ENCODE data around the gene SEC16B.

SEC16B gene

DNA sequence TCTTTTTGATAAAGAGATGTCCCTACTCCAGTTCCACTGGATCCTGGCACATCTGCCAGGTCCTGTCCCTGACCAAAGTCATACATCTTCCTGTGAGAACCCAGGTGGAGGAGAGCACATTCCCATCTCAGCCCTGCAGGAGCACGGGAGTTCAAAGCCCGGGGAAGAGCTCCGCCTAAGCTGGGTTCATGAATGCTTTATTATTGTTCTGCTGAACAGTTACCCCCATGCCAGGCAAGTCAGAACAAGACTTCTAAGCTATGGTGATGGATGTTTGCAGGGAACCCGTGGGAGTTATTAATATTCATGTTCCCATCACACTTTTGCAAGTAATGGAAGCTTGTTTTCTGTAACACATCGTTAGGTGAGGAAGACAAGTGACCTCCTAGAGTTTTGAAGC lies 62.9 kb downstream of the SEC16B start:
- peak; percentile 35 for DNase-seq (ENCODE audit: low spot score)

DNA sequence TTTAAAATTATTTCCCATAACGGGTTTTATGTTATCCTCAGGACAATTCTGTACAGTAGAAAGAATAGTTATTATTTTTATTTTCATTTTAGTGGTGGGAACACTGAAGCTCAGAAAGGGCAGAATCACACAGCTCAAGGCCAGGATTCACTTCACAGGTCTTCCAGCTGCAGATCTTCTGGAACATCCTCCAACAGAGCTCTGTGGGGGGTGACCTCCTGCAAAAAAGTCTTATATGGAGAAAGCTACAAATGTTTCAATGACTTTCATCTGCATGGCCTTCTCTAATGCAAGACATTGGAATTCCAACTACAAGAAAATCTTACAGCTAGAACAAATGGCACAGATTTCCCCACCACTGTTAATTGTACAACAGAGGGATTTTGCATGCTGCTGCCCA lies 64.2 kb downstream of the SEC16B start:
- DNase-seq (ENCODE audit: low spot score), result no peak

DNA sequence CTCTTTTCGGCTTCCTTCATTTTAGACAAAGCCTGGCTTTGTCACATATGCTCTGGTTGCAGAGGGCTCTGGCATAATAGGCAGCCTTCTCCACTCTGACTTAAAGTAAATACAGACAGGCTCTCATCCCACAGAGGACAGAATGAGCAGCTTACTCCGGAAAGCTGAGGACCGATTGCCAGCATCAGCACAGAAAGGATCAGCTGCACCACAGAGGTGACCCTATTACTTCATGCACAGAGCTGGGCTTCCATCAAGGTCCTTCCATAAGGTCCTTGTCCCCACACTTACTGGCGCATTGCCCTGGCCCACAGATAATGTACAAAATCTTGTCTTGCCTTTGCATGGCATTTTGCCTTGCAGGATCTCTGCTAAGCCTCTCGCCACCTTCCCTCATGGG lies 67.6 kb downstream of the SEC16B start:
- no peak for DNase-seq (ENCODE audit: low spot score)

DNA sequence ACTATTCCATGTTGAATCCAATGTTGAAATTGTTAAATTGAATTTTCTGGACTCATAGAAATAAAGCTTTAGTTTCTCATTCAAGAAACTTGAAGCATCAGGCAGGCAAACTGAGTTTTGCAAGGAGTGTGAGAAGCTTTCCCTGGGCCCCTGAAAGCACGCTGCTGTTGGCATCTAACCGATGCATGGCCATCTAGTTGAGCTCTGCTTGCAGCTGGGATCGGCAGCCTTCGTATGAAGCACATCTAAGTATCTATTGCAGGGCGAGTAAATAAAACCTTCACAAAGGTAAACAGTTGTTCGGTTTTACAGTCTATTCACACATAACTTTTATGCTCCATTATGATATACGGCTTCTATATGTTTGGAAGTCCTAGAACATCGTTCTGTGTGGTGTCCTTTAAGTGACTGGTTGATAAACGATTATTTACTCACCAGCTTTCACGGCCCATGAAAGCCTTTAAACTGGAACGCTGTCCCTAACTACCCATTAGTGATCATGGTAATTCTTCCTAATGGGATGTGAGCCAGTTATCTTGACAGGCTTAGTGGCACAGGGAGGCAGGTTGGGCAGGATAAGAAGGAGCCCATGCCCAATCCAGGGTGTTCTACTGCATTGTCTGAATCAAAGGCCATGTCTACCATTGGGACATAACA lies 71.7 kb downstream of the SEC16B start:
- no peak for DNase-seq (ENCODE audit: low spot score)

DNA sequence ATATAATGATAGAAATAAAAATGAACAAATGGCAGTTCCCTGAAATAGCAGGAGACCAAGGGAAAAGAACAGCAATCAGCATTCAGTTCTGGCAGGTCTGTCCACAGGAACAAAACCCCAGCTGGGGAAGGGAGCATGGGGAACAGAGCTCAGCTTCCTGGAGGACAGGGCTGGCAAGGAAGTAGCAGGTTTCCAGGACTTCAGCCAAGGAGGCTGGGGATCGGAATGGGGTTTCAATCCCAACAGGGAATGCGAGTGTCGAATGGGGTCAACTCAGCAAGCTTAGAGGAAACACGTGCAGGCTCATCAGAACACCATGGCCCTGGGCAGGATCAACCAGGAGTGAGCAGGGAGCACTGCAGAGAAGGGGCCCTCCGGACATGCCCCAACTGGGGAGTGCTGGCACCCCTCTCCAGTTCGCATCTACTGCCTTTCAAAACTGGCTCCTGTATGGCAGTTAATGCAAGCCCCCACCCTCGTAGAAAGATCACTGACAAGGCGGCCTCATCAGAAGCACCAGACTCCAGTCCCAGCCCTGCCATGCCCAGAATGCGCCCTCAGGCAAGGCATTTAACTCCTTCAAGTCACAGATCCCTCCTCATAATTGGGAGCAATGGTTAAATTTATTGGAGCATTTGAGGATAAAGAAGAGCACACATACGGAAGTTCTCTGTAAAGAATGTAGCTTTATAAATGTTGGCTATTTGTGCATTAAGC lies 72.4 kb downstream of the SEC16B start:
- no peak for DNase-seq (ENCODE audit: low spot score)

Data from SW480 (cell line).